ENCODE measurements around the gene NOXA1. TPM values are rescaled to one million over a fixed set of nuclear protein-coding genes. Genes with fewer than 3 reads are reported as not detected.

NOXA1 gene
- total RNA-seq, 1 donor from 2014 or later, result 0.30 TPM

Other genes starting within 250 kb of the NOXA1 start
- 22.0 TPM for gene ANAPC2, start 234.8 kb upstream of the NOXA1 start, total RNA-seq
- gene SSNA1, start 234.7 kb upstream of the NOXA1 start, total RNA-seq, result 24.1 TPM
- 3.4 TPM for gene TPRN, start 222.7 kb upstream of the NOXA1 start, total RNA-seq
- gene TMEM203, start 217.7 kb upstream of the NOXA1 start, total RNA-seq, result 19.5 TPM
- 3.0 TPM for gene NDOR1, start 217.7 kb upstream of the NOXA1 start, total RNA-seq
- gene RNF208, start 201.2 kb upstream of the NOXA1 start, total RNA-seq, result 0.20 TPM
- 1.4 TPM for gene CYSRT1, start 198.2 kb upstream of the NOXA1 start, total RNA-seq
- gene RNF224, start 195.9 kb upstream of the NOXA1 start, total RNA-seq, result not detected
- not detected for gene SLC34A3, start 192.5 kb upstream of the NOXA1 start, total RNA-seq
- 97.1 TPM for gene TUBB4B, start 182.1 kb upstream of the NOXA1 start, total RNA-seq
- gene STPG3, start 172.1 kb upstream of the NOXA1 start, total RNA-seq, result not detected
- gene NELFB, start 168.1 kb upstream of the NOXA1 start, total RNA-seq, result 21.3 TPM
- 1.7 TPM for gene TOR4A, start 145.7 kb upstream of the NOXA1 start, total RNA-seq
- gene NRARP, start 121.1 kb upstream of the NOXA1 start, total RNA-seq, result 9.9 TPM
- gene EXD3, start 231 bp upstream of the NOXA1 start, total RNA-seq, result 7.6 TPM
- gene ENTPD8, start 18.0 kb downstream of the NOXA1 start, total RNA-seq, result 0.10 TPM
- gene NSMF, start 35.9 kb downstream of the NOXA1 start, total RNA-seq, result 11.6 TPM
- 4.4 TPM for gene PNPLA7, start 127.0 kb downstream of the NOXA1 start, total RNA-seq
- gene MRPL41, start 128.5 kb downstream of the NOXA1 start, total RNA-seq, result 22.2 TPM
- gene DPH7, start 155.5 kb downstream of the NOXA1 start, total RNA-seq, result 25.1 TPM
- 10.7 TPM for gene ZMYND19, start 167.1 kb downstream of the NOXA1 start, total RNA-seq
- 21.9 TPM for gene ARRDC1, start 182.3 kb downstream of the NOXA1 start, total RNA-seq
- gene EHMT1, start 195.6 kb downstream of the NOXA1 start, total RNA-seq, result 52.3 TPM